Upper lobe of left lung (tissue), 4 donors: Measurements from ENCODE around the gene SLC22A17.

Experiments
- EP300 ChIP-seq, 4 donors: sonication (generic); formaldehyde crosslinking; IDR thresholded peaks; one replicate each; pipeline ENCODE4 v1.5.1; 2017; ENCODE audit warnings: antibody characterized with exemption in 4 of 4, control low read depth in 2 of 4
- POLR2A ChIP-seq, 4 donors: fragments of 450-650 bp; IDR thresholded peaks; one replicate each; pipeline ENCODE4 v1.5.1; 2016 to 2017; ENCODE audit warnings: antibody characterized with exemption in 4 of 4, mild to moderate bottlenecking in 2 of 4
- POLR2AphosphoS5 ChIP-seq, 2 donors: sonication (generic); formaldehyde crosslinking; IDR thresholded peaks; one replicate each; pipeline ENCODE4 v1.5.1; 2017; ENCODE audit warnings: antibody characterized with exemption in 2 of 2
- TF ChIP-seq, protein P1 (sequence below), 6 experiments: fragments of 450-650 bp in 4 of 6; fragments of 200-600 bp in 2 of 6; sonication (generic) in 2 of 6; IDR thresholded peaks; one replicate each; pipeline ENCODE4 v1.5.1; 2016 to 2019; ENCODE audit warnings: antibody characterized with exemption in 6 of 6

DNA sequence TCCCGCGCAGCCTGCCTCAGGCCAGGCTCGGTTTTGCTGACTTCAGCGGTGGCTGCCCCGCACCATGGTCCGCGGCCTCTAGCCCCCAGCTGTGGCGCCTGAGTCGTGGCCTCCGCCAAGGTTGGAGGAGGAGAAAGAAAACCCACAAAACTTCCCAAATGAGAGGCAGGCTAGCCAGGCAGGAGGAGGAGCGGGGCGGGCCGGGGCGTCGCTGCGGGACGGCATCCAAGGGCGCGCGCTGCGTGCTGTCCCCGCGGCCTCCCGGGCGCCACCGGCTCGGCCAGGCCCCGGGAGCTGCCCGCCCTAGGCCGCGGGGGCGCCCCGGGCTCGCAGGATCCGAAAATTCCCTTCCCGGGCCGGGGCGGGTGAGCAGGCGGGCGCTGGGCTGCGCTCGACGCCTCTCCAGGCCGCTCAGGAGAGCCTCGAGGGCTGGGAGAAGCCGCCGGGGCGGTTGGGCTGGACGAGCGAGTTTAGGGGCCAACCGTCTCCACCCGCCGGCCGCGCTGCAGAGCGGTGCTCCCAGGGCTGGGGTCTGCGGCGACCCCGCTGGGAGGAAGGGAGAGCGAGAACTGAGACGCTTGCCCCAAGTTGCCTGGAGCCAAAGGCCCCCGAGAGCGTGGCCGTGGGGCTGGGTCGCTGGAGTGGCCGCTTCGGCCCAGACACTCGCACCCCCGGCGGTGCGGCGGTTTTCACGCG, 12.5 kb upstream of the SLC22A17 start, which contains the start of gene EFS:
- TF ChIP-seq, protein P1, sequence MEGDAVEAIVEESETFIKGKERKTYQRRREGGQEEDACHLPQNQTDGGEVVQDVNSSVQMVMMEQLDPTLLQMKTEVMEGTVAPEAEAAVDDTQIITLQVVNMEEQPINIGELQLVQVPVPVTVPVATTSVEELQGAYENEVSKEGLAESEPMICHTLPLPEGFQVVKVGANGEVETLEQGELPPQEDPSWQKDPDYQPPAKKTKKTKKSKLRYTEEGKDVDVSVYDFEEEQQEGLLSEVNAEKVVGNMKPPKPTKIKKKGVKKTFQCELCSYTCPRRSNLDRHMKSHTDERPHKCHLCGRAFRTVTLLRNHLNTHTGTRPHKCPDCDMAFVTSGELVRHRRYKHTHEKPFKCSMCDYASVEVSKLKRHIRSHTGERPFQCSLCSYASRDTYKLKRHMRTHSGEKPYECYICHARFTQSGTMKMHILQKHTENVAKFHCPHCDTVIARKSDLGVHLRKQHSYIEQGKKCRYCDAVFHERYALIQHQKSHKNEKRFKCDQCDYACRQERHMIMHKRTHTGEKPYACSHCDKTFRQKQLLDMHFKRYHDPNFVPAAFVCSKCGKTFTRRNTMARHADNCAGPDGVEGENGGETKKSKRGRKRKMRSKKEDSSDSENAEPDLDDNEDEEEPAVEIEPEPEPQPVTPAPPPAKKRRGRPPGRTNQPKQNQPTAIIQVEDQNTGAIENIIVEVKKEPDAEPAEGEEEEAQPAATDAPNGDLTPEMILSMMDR (IDR thresholded peaks at IDR 0.05) = no peak
- TF ChIP-seq POLR2AphosphoS5 (IDR thresholded peaks at IDR 0.05) (no peak), POLR2A (IDR thresholded peaks at IDR 0.05) (peak in 1 of 4 donors; percentile 41), EP300 (IDR thresholded peaks at IDR 0.05) (no peak)
